ENCODE data around the gene KIF24. TPM values are rescaled to one million over a fixed set of nuclear protein-coding genes. Genes with fewer than 3 reads are reported as not detected.

Gene KIF24
- total and polyA plus RNA-seq, 2 donors (not counting 1 experiment from before 2014, with no cell fraction given), result 0.07 to 0.79 TPM

- Histone ChIP-seq H3K36me3 (replicated peaks in 1 of 2; ENCODE audit: control extremely low read depth in 1 of 2, control insufficient read depth in 1 of 2, extremely low read depth in 1 of 2, insufficient read depth in 2 of 2, low read length in 1 of 2) (peaks cover 0 to 15% of the 10 kb centered on the region in 2 experiments), H3K4me2 (replicated peaks; ENCODE audit: low read depth, low read length, poor library complexity, severe bottlenecking) (no peak overlapping the region), H3K4me3 (ENCODE audit: control extremely low read depth in 1 of 5, extremely low read depth in 1 of 5, insufficient read depth in 1 of 5, low read depth in 2 of 5, low read length in 4 of 5) (no peak overlapping the region), H2AFZ (ENCODE audit: insufficient read depth, low read depth, low read length, poor library complexity, severe bottlenecking) (no peak overlapping the region), H3K79me2 (ENCODE audit: control insufficient read depth, insufficient read depth, low read length) (peaks cover 42% of the 10 kb centered on the region), H3K9ac (ENCODE audit: low read length) (no peak overlapping the region), H3K27me3 (replicated peaks in 1 of 4; ENCODE audit: control extremely low read depth in 1 of 4, control insufficient read depth in 3 of 4, insufficient read depth in 4 of 4, low read length in 3 of 4) (no peaks in the 10 kb centered on the region), H3K9me3 (ENCODE audit: control extremely low read depth in 1 of 3, control insufficient read depth in 2 of 3, insufficient read depth in 1 of 3, low read length in 2 of 3) (no peaks in the 10 kb centered on the region), H3K4me1 (ENCODE audit: control insufficient read depth in 2 of 2, insufficient read depth in 2 of 2, low read length in 2 of 2) (peaks cover 6 to 15% of the 10 kb centered on the region in 2 donors), H3K27ac (ENCODE audit: low read length in 2 of 2) (no peak overlapping the region), H4K20me1 (ENCODE audit: control insufficient read depth, insufficient read depth, low read length, poor library complexity, severe bottlenecking) (peaks cover 8% of the 10 kb centered on the region)
- no peaks in the 10 kb centered on the region for H3K9me3 Mint-ChIP-seq (ENCODE audit: insufficient read depth)
- H3K27ac Mint-ChIP-seq, result no peak overlapping the region
- ATAC-seq (ENCODE audit: low read depth), result no peak
- no CpG with 5 or more reads among the region's 2 CpGs for WGBS (ENCODE audit: insufficient coverage)
- CTCF ChIA-PET, result interaction anchor here (0.6 to 6.2 kb wide), 4 partner anchors 43 to 266 kb away, joined by 3 to 72 read pairs (median 24); partner anchors contain the start of gene MYORG
- TF ChIP-seq CTCF (IDR thresholded peaks at IDR 0.05), result no peak
- no peak for TF ChIP-seq EZH2 (IDR thresholded peaks at IDR 0.05; ENCODE audit: borderline replicate concordance, insufficient read depth, low read depth, low read length, poor library complexity, severe bottlenecking)
- POLR2A ChIA-PET, result interaction anchor here (0.6 to 0.7 kb wide), 2 partner anchors 246 to 349 kb away, joined by 3 read pairs; no protein-coding TSS in a partner anchor
- intact Hi-C loops (cut with micrococcal nuclease), result loop anchor here (5.0 kb wide), 1 partner anchor 257 kb away; no protein-coding TSS in a partner anchor
- no peak overlapping the region for H3K4me3 Mint-ChIP-seq
- no peaks in the 10 kb centered on the region for H3K27me3 Mint-ChIP-seq
- no peak for DNase-seq
- peaks cover 17% of the 10 kb centered on the region for H3K4me1 Mint-ChIP-seq
Observed at GRCh38 chr9:34334916-34335315, 5.8 kb upstream of the KIF24 start.

- Mint-ChIP-seq H3K9me3 (ENCODE audit: insufficient read depth) (no peaks in the 10 kb centered on the region), H3K27me3 (no peaks in the 10 kb centered on the region), H3K4me1 (peaks cover 19% of the 10 kb centered on the region), H3K27ac (no peak overlapping the region), H3K4me3 (no peak overlapping the region)
- no peaks in the 10 kb centered on the region for H3K9me3 ChIP-seq (ENCODE audit: control extremely low read depth in 1 of 3, control insufficient read depth in 2 of 3, insufficient read depth in 1 of 3, low read length in 2 of 3)
- no peak overlapping the region for H3K27ac ChIP-seq (ENCODE audit: low read length in 2 of 2)
- ChIA-PET POLR2A (interaction anchor here (0.7 kb wide), 1 partner anchor 246 kb away, joined by 3 read pairs; no protein-coding TSS in a partner anchor), CTCF (interaction anchor here (0.6 to 6.2 kb wide), 5 partner anchors 43 to 515 kb away, joined by 3 to 72 read pairs (median 6); partner anchors contain the start of gene MYORG)
- H3K79me2 ChIP-seq (ENCODE audit: control insufficient read depth, insufficient read depth, low read length), result peaks cover 42% of the 10 kb centered on the region
- peaks cover 8% of the 10 kb centered on the region for H4K20me1 ChIP-seq (ENCODE audit: control insufficient read depth, insufficient read depth, low read length, poor library complexity, severe bottlenecking)
- no peak overlapping the region for H2AFZ ChIP-seq (ENCODE audit: insufficient read depth, low read depth, low read length, poor library complexity, severe bottlenecking)
- ATAC-seq (ENCODE audit: low read depth) (no peak), DNase-seq (no peak)
- no peaks in the 10 kb centered on the region for H3K27me3 ChIP-seq (replicated peaks in 1 of 4; ENCODE audit: control extremely low read depth in 1 of 4, control insufficient read depth in 3 of 4, insufficient read depth in 4 of 4, low read length in 3 of 4)
- no peak overlapping the region for H3K4me2 ChIP-seq (replicated peaks; ENCODE audit: low read depth, low read length, poor library complexity, severe bottlenecking)
- H3K4me3 ChIP-seq (ENCODE audit: control extremely low read depth in 1 of 5, extremely low read depth in 1 of 5, insufficient read depth in 1 of 5, low read depth in 2 of 5, low read length in 4 of 5), result no peak overlapping the region
- H3K4me1 ChIP-seq (ENCODE audit: control insufficient read depth in 2 of 2, insufficient read depth in 2 of 2, low read length in 2 of 2), result peaks cover 6 to 17% of the 10 kb centered on the region in 2 donors
- TF ChIP-seq CTCF (IDR thresholded peaks at IDR 0.05) (no peak), EZH2 (IDR thresholded peaks at IDR 0.05; ENCODE audit: borderline replicate concordance, insufficient read depth, low read depth, low read length, poor library complexity, severe bottlenecking) (no peak)
- WGBS (ENCODE audit: insufficient coverage), result 100% methylated on average over 1 of the region's 1 CpG
- peaks cover 0 to 12% of the 10 kb centered on the region in 2 experiments for H3K36me3 ChIP-seq (replicated peaks in 1 of 2; ENCODE audit: control extremely low read depth in 1 of 2, control insufficient read depth in 1 of 2, extremely low read depth in 1 of 2, insufficient read depth in 2 of 2, low read length in 1 of 2)
- H3K9ac ChIP-seq (ENCODE audit: low read length), result no peak overlapping the region
- intact Hi-C loops (cut with micrococcal nuclease), result loop anchor here (5.0 kb wide), 1 partner anchor 258 kb away; no protein-coding TSS in a partner anchor
Observed at GRCh38 chr9:34334337-34334824, 5.3 kb upstream of the KIF24 start.
